DOHH2 (cell line): Measurements from ENCODE around the gene DIPK2A.

Experiments used
- H3F3A ChIP-seq: fragments of 200-600 bp; sonication (generic), shearing (Covaris generic); 2 replicates; pipeline ENCODE4 v1.6.0; 2016; ENCODE audit warnings: antibody characterized with exemption, mild to moderate bottlenecking; ENCODE audit not compliant: control insufficient read depth, insufficient read depth
- H3K27ac ChIP-seq: fragments of 200-600 bp; sonication (generic); 2 replicates; pipeline ENCODE4 v1.5.1; 2014; ENCODE audit warnings: low read depth, mild to moderate bottlenecking, low read length, moderate library complexity
- H3K27me3 ChIP-seq: fragments of 200-600 bp; sonication (generic); 2 replicates; pipeline ENCODE4 v1.6.1; 2014; ENCODE audit warnings: mild to moderate bottlenecking, low read length, mixed read lengths; ENCODE audit not compliant: control insufficient read depth
- H3K36me3 ChIP-seq: fragments of 200-600 bp; sonication (generic); 2 replicates; pipeline ENCODE4 v1.6.1; 2014; ENCODE audit warnings: mild to moderate bottlenecking, low read length, moderate library complexity, mixed read lengths; ENCODE audit not compliant: control insufficient read depth
- H3K4me1 ChIP-seq: fragments of 200-600 bp; sonication (generic); 2 replicates; pipeline ENCODE4 v1.6.1; 2014; ENCODE audit warnings: mild to moderate bottlenecking, low read length, mixed read lengths; ENCODE audit not compliant: control insufficient read depth
- H3K4me2 ChIP-seq: fragments of 200-600 bp; sonication (generic); 2 replicates; pipeline ENCODE4 v1.6.0; 2014; ENCODE audit warnings: mild to moderate bottlenecking, low read length, moderate library complexity
- H3K4me3 ChIP-seq: fragments of 200-600 bp; sonication (generic); 2 replicates; pipeline ENCODE4 v1.5.1; 2014; ENCODE audit warnings: mild to moderate bottlenecking, low read length, mixed read lengths
- H3K79me2 ChIP-seq: fragments of 200-600 bp; sonication (generic); 2 replicates; pipeline ENCODE4 v1.6.1; 2014; ENCODE audit warnings: mild to moderate bottlenecking, low read length, mixed read lengths; ENCODE audit not compliant: control insufficient read depth
- H3K9me2 ChIP-seq: fragments of 200-600 bp; sonication (generic); replicated peaks from 2 replicates; pipeline ENCODE4 v1.6.1; 2014; ENCODE audit warnings: mild to moderate bottlenecking, low read length, mixed read lengths; ENCODE audit not compliant: control insufficient read depth
- H3K9me3 ChIP-seq: fragments of 200-600 bp; sonication (generic); 2 replicates; pipeline ENCODE4 v1.6.1; 2014; ENCODE audit warnings: antibody characterized with exemption, low read length, mixed read lengths; ENCODE audit not compliant: control insufficient read depth, insufficient read depth
- H4K20me1 ChIP-seq: fragments of 200-600 bp; sonication (generic); 2 replicates; pipeline ENCODE4 v1.6.0; 2014; ENCODE audit warnings: low read depth, mild to moderate bottlenecking, antibody characterized with exemption, low read length, moderate library complexity; ENCODE audit not compliant: control insufficient read depth, insufficient read depth
- EZH2phosphoT487 ChIP-seq: fragments of 200-600 bp; sonication (generic); IDR thresholded peaks from 2 replicates; pipeline ENCODE4 v1.6.1; 2017; ENCODE audit warnings: borderline replicate concordance, mild to moderate bottlenecking, antibody characterized with exemption, low read length, moderate library complexity, mixed read lengths
- TF ChIP-seq, protein P1 (sequence below): fragments of 200-600 bp; sonication (generic); IDR thresholded peaks from one replicate; pipeline ENCODE4 v1.5.1; 2014; ENCODE audit warnings: antibody characterized with exemption, mild to moderate bottlenecking, low read depth, low read length; ENCODE audit not compliant: poor library complexity, severe bottlenecking

The DIPK2A gene

GRCh38 chr3:143950810-143951209 lies 20.8 kb upstream of the DIPK2A start:
- H3K27me3 ChIP-seq = no peaks in the 10 kb centered on the region; the same call in 1 of the 2 replicates
- no peaks in the 10 kb centered on the region for H3F3A ChIP-seq
- no peaks in the 10 kb centered on the region for H3K9me3 ChIP-seq
- H3K36me3 ChIP-seq = no peaks in the 10 kb centered on the region
- H3K4me1 ChIP-seq = no peaks in the 10 kb centered on the region
- no peak overlapping the region for H3K4me3 ChIP-seq
- H3K4me2 ChIP-seq = no peak overlapping the region
- no peaks in the 10 kb centered on the region for H3K79me2 ChIP-seq
- no peaks in the 10 kb centered on the region for H3K9me2 ChIP-seq
- no peaks in the 10 kb centered on the region for H4K20me1 ChIP-seq
- TF ChIP-seq, protein P1, sequence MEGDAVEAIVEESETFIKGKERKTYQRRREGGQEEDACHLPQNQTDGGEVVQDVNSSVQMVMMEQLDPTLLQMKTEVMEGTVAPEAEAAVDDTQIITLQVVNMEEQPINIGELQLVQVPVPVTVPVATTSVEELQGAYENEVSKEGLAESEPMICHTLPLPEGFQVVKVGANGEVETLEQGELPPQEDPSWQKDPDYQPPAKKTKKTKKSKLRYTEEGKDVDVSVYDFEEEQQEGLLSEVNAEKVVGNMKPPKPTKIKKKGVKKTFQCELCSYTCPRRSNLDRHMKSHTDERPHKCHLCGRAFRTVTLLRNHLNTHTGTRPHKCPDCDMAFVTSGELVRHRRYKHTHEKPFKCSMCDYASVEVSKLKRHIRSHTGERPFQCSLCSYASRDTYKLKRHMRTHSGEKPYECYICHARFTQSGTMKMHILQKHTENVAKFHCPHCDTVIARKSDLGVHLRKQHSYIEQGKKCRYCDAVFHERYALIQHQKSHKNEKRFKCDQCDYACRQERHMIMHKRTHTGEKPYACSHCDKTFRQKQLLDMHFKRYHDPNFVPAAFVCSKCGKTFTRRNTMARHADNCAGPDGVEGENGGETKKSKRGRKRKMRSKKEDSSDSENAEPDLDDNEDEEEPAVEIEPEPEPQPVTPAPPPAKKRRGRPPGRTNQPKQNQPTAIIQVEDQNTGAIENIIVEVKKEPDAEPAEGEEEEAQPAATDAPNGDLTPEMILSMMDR = no peak
- TF ChIP-seq EZH2phosphoT487 = no peak
- no peak overlapping the region for H3K27ac ChIP-seq

DNA sequence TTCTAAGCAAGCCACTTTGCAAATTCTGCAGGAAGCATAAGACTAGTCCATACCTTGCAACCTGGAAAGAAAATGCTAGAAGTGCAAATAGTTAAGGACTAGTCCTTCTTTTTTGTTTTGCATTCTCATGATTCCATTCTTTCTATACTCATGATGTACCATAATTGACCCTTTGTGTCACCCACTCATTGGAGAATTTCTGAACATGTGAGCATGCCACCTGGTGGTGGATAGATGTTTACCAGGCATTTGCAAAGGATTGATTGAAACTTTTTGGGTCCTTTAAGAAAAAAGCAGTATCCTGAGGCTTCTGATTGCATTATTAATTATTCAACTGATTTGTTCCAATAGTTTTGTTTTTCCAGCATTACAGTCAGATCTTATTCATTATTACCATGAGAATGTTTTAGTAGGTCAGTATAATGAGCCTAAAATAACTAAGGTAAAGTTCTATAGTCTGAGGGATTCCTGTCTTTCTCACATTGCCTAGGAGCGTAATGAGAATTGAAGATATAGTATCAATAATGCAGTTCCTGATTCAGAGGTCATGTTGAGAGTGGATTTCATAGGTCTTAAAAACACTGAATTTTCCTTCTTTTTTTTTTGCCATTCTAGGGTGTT lies 20.2 kb upstream of the DIPK2A start:
- H3K4me3 ChIP-seq = no peak overlapping the region
- H3K79me2 ChIP-seq = no peaks in the 10 kb centered on the region
- H3F3A ChIP-seq = no peaks in the 10 kb centered on the region
- H4K20me1 ChIP-seq = no peaks in the 10 kb centered on the region
- H3K4me2 ChIP-seq = no peak overlapping the region
- TF ChIP-seq EZH2phosphoT487 = no peak
- TF ChIP-seq, protein P1 = peak; percentile 66
- no peaks in the 10 kb centered on the region for H3K9me2 ChIP-seq
- H3K27ac ChIP-seq = no peak overlapping the region
- H3K27me3 ChIP-seq = no peaks in the 10 kb centered on the region; the same call in 1 of the 2 replicates
- H3K9me3 ChIP-seq = no peaks in the 10 kb centered on the region
- H3K36me3 ChIP-seq = no peaks in the 10 kb centered on the region
- no peaks in the 10 kb centered on the region for H3K4me1 ChIP-seq

DNA sequence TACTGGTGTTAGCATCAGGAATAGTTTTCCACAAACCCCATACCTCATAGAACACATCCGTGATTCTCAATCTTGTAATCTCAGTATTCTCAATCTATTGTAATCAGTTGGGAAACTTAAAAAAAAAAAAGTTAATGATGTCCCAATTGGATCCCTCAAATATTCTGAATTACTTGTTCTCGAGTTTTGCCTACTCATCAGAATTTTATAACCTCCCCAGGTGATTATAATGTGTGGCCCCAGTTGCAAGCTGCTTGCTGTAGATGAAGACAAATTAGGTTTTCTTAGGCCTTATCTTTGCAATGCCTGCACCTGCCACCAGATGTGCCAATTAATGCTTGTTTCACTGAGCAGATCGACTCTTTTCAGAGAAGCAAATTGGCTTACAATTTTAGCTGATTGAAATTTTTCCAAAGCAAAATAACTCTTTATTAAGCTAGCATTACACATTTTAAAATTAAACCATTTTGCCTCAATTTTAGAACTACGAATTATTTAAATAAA lies 19.0 kb upstream of the DIPK2A start:
- H3K36me3 ChIP-seq = no peaks in the 10 kb centered on the region
- H3K4me1 ChIP-seq = no peaks in the 10 kb centered on the region
- no peak overlapping the region for H3K4me2 ChIP-seq
- no peaks in the 10 kb centered on the region for H4K20me1 ChIP-seq
- H3K27ac ChIP-seq = no peak overlapping the region
- no peak for TF ChIP-seq EZH2phosphoT487
- TF ChIP-seq, protein P1 = peak; percentile 21
- H3K9me3 ChIP-seq = no peaks in the 10 kb centered on the region
- H3K27me3 ChIP-seq = no peaks in the 10 kb centered on the region; the same call in 1 of the 2 replicates
- H3K4me3 ChIP-seq = no peak overlapping the region
- H3K9me2 ChIP-seq = no peaks in the 10 kb centered on the region
- no peaks in the 10 kb centered on the region for H3K79me2 ChIP-seq
- H3F3A ChIP-seq = no peaks in the 10 kb centered on the region
